ENCODE data around the gene RHOBTB1.

DNA sequence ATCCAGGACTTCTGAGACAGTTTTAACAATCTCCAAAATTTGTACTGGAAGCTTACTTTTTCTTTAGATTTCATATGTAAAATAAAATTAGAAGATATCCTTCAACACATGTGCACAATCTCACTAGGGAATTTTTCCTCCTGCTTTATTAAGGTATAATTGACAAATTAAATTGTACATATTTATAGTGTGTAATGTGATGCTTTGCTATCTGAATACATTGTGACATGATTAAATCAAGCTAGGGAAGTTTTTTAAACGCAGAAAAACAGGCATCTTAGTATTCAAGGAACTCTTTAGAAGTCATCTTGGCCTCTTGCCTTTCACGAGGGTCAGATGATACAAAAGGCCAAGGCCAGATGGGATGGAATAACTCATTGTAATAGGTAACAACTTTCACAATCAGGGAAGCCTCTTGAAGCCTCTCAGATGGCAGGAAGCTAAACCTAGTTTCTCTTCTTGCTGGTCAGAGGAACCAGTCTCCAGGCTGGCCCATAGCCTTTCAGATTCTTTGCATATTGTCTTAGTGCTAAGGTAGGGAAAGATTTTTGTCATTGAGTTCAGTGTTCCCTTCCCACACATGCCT lies 78.7 kb downstream of the RHOBTB1 start:
- no peak for TF ChIP-seq POLR2A (IDR thresholded peaks at IDR 0.05; ENCODE audit: low read depth, low read length)
- TF ChIP-seq POLR2AphosphoS5 (IDR thresholded peaks at IDR 0.05; ENCODE audit: low read depth, low read length) = no peak
- TF ChIP-seq TAF1 (IDR thresholded peaks at IDR 0.05; ENCODE audit: borderline replicate concordance, low read depth, low read length) = no peak

All from GM12892 (cell line).